Measurements from ENCODE around the gene MYH14.
A peak's percentile ranks its signal among the peaks of the same experiment; 100 is the strongest.
"Not testable (repeated sequence)": the region's sequence is repeated elsewhere in the genome, so short reads cannot be mapped to it uniquely, and the experiment has no call there.

The MYH14 gene

GRCh38 chr19:50322931-50323781 is 119.7 kb downstream of the MYH14 start:
- DNase-seq: no peak

- DNase-seq: no peak
Measured at GRCh38 chr19:50323782-50324133, 120.3 kb downstream of the MYH14 start.

GRCh38 chr19:50324331-50324730 is 120.9 kb downstream of the MYH14 start:
- DNase-seq: no peak

GRCh38 chr19:50325310-50326100 is 122.1 kb downstream of the MYH14 start:
- peak; percentile 68 to 82 for DNase-seq

- no peak for DNase-seq
Measured at GRCh38 chr19:50326101-50326664, 122.8 kb downstream of the MYH14 start.

- DNase-seq: no peak
Measured at GRCh38 chr19:50327013-50327412, 123.6 kb downstream of the MYH14 start.

- no peak for DNase-seq
Measured at GRCh38 chr19:50327461-50328223, 124.2 kb downstream of the MYH14 start.

GRCh38 chr19:50328224-50328872 is 124.9 kb downstream of the MYH14 start:
- DNase-seq: peak in 1 of 2 donors; percentile 40

GRCh38 chr19:50328873-50329145 is 125.4 kb downstream of the MYH14 start:
- no peak for DNase-seq

- DNase-seq: peak; percentile 93 to 96
Measured at GRCh38 chr19:50329146-50329925, 125.9 kb downstream of the MYH14 start, which contains the start of gene KCNC3. TSS of gene KCNC3 (minus strand) at chr19:50329377. CDS start at chr19:50329082, 295 bp downstream.

GRCh38 chr19:50329926-50330294 is 126.5 kb downstream of the MYH14 start:
- DNase-seq: not testable (repeated sequence)

GRCh38 chr19:50330365-50331078 is 127.1 kb downstream of the MYH14 start:
- peak; percentile 75 to 83 for DNase-seq

- no peak for DNase-seq
Measured at GRCh38 chr19:50331221-50331993, 128.0 kb downstream of the MYH14 start.

- no peak for DNase-seq
Measured at GRCh38 chr19:50331994-50332243, 128.5 kb downstream of the MYH14 start.

GRCh38 chr19:50332244-50333038 is 129.0 kb downstream of the MYH14 start:
- DNase-seq: no peak

- DNase-seq: peak; percentile 86 to 87
Measured at GRCh38 chr19:50333235-50333736, 129.9 kb downstream of the MYH14 start.

GRCh38 chr19:50333737-50334617 is 130.6 kb downstream of the MYH14 start:
- DNase-seq: peak; percentile 82 to 87

GRCh38 chr19:50334741-50335421 is 131.5 kb downstream of the MYH14 start:
- DNase-seq: no peak
